Placental epithelial cell (primary cell): ENCODE measurements around the gene HEXIM1. TPM values are rescaled to one million over a fixed set of nuclear protein-coding genes. Genes with fewer than 3 reads are reported as not detected.

Experiments
- small RNA-seq: library from RNA; depleted of rRNA; stranded (forward); fragments of <200 nt; gene quantifications from one replicate; pipeline ENCODE3, GENCODE V24; 2012
- total RNA-seq: library from RNA; depleted of rRNA; stranded (reverse); fragments of >200 nt; gene quantifications from 2 replicates; pipeline ENCODE4 v1.2.3, GENCODE V29; 2012

Gene HEXIM1
- total RNA-seq = 11.4 and 18.5 TPM in 2 replicates

GRCh38 chr17:45148183-45149036 is at the start of gene HEXIM1:
TSS of gene HEXIM1 (plus strand) at chr17:45148475. CDS start at chr17:45149191, 716 bp downstream.

DNA sequence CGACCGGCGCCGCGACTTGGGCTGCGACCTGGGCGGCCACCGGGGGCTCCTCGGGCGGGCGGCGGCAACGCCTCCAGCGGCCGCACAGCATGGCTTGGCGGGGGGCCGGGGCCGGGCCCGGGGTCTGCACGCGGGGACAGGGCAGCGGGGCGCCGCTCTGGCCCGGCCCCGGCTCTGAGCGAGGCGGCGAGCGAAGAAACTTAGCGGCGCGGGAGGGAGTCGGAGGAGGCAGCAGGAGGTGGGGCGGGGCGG is 16.0 kb upstream of the HEXIM1 start, which contains the start of gene PLCD3:
PLCD3 (minus strand) TSS at position 196 of the 252 bp plus-strand sequence; CDS start at position 91, 105 bp downstream.

GRCh38 chr17:45135192-45135977 is 12.9 kb upstream of the HEXIM1 start, which contains the start of gene ACBD4:
TSS of gene ACBD4 (plus strand) at chr17:45135687. CDS start at chr17:45136145, 458 bp downstream.

DNA sequence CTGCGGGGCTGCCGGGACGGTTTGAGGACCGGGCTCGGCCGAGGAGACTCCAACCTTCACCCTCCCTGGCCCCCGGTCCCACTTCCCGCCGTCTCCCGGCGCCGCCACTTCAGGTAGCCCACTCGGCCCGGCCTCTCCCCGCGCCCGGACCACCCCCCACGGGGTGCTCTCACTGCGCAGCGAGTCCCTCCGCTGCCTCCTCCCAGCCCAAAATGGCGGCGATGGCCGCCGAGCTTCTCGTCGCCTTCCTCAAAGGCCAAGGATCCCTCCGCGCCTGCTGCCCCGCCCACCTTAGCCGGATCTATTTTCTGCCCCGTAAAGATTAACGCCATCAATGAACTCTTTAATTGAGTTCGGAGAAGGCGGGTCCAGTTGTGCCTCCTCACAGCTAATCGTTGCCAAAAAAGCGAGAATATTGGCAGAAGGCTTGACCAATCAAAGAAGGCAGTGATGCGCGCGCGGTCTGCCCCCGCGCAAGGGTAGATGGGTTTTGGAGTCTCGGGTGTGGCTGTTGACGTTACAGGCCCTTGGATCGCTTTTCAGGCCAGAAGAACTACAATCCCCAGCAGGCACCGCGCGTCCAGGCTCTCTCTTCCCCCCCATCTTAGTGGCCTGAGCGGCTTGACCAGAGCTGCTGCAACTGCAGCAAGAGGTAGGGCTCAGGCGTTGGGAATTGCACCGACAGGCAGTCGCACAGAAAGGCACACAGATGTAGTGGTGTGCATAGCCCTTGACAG is 13.2 kb downstream of the HEXIM1 start, which contains the start of gene HEXIM2:
HEXIM2 (plus strand) TSS at position 588 of the 737 bp plus-strand sequence. CDS start 919 bp downstream, outside the sequence.

Small RNA genes lying within 50 kb of the gene (small RNA-seq; reads per million reads assigned to genes)
- gene MIR6784 = not detected

Other genes starting within 250 kb of the HEXIM1 start
- gene EFTUD2, start 249.0 kb upstream of the HEXIM1 start, total RNA-seq = 75.8 and 92.3 TPM in 2 replicates
- under 0.01 and 0.11 TPM in 2 replicates for gene GFAP, start 233.0 kb upstream of the HEXIM1 start, total RNA-seq
- gene KIF18B, start 200.7 kb upstream of the HEXIM1 start, total RNA-seq = 1.7 and 2.4 TPM in 2 replicates
- 0.39 and 0.65 TPM in 2 replicates for gene C1QL1, start 180.2 kb upstream of the HEXIM1 start, total RNA-seq
- 89.6 and 123 TPM in 2 replicates for gene DCAKD, start 96.8 kb upstream of the HEXIM1 start, total RNA-seq
- gene NMT1, start 87.2 kb upstream of the HEXIM1 start, total RNA-seq = 61.6 and 71.8 TPM in 2 replicates
- gene PLCD3, start 16.0 kb upstream of the HEXIM1 start, total RNA-seq = 143 and 169 TPM in 2 replicates
- gene ACBD4, start 12.8 kb upstream of the HEXIM1 start, total RNA-seq = 2.5 and 4.3 TPM in 2 replicates
- gene HEXIM2, start 13.4 kb downstream of the HEXIM1 start, total RNA-seq = 5.9 and 11.0 TPM in 2 replicates
- 1.7 and 3.1 TPM in 2 replicates for gene FMNL1, start 73.4 kb downstream of the HEXIM1 start, total RNA-seq
- gene SPATA32, start 113.6 kb downstream of the HEXIM1 start, total RNA-seq = 0.33 and 0.39 TPM in 2 replicates
- 6.1 and 6.7 TPM in 2 replicates for gene MAP3K14, start 168.5 kb downstream of the HEXIM1 start, total RNA-seq